Measurements from ENCODE around the gene PKN1.

PKN1 gene

GRCh38 chr19:14411161-14411937 lies 21.8 kb upstream of the PKN1 start:
- H3K4me2 ChIP-seq (ENCODE audit: low read length) = no peak overlapping the region
- H3K79me2 ChIP-seq (ENCODE audit: low read length) = peaks cover 61% of the 10 kb centered on the region
- no peak overlapping the region for H3K4me3 ChIP-seq (ENCODE audit: low read length)
- H3K4me1 ChIP-seq (ENCODE audit: low read length) = peaks cover 8% of the 10 kb centered on the region
- no peak overlapping the region for H3K9ac ChIP-seq (ENCODE audit: low read length)
- TF ChIP-seq, protein P1, sequence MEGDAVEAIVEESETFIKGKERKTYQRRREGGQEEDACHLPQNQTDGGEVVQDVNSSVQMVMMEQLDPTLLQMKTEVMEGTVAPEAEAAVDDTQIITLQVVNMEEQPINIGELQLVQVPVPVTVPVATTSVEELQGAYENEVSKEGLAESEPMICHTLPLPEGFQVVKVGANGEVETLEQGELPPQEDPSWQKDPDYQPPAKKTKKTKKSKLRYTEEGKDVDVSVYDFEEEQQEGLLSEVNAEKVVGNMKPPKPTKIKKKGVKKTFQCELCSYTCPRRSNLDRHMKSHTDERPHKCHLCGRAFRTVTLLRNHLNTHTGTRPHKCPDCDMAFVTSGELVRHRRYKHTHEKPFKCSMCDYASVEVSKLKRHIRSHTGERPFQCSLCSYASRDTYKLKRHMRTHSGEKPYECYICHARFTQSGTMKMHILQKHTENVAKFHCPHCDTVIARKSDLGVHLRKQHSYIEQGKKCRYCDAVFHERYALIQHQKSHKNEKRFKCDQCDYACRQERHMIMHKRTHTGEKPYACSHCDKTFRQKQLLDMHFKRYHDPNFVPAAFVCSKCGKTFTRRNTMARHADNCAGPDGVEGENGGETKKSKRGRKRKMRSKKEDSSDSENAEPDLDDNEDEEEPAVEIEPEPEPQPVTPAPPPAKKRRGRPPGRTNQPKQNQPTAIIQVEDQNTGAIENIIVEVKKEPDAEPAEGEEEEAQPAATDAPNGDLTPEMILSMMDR (IDR thresholded peaks at IDR 0.05; ENCODE audit: low read depth, low read length) = no peak
- no peak for TF ChIP-seq EZH2phosphoT487 (IDR thresholded peaks at IDR 0.05; ENCODE audit: low read depth)
- no peaks in the 10 kb centered on the region for H3K27me3 ChIP-seq (ENCODE audit: low read depth, low read length)
- H3K36me3 ChIP-seq (replicated peaks; ENCODE audit: low read depth, low read length) = peaks cover 84% of the 10 kb centered on the region
- H3K27ac ChIP-seq (ENCODE audit: low read length) = no peak overlapping the region
- H3K9me3 ChIP-seq (ENCODE audit: insufficient read depth, low read length) = no peaks in the 10 kb centered on the region
- no peak overlapping the region for H2AFZ ChIP-seq (ENCODE audit: low read depth, low read length)
- H4K20me1 ChIP-seq (ENCODE audit: insufficient read depth, low read length) = peaks cover 89% of the 10 kb centered on the region

- no peak for TF ChIP-seq EZH2phosphoT487 (IDR thresholded peaks at IDR 0.05; ENCODE audit: low read depth)
- TF ChIP-seq, protein P1 (IDR thresholded peaks at IDR 0.05; ENCODE audit: low read depth, low read length) = no peak
- Histone ChIP-seq H3K9me3 (ENCODE audit: insufficient read depth, low read length) (no peaks in the 10 kb centered on the region), H2AFZ (ENCODE audit: low read depth, low read length) (no peak overlapping the region), H3K4me3 (ENCODE audit: low read length) (no peak overlapping the region), H3K4me1 (ENCODE audit: low read length) (peaks cover 14% of the 10 kb centered on the region), H3K4me2 (ENCODE audit: low read length) (no peak overlapping the region), H3K36me3 (replicated peaks; ENCODE audit: low read depth, low read length) (peaks cover 84% of the 10 kb centered on the region), H3K27ac (ENCODE audit: low read length) (no peak overlapping the region), H3K79me2 (ENCODE audit: low read length) (peaks cover 66% of the 10 kb centered on the region), H3K27me3 (ENCODE audit: low read depth, low read length) (no peaks in the 10 kb centered on the region), H3K9ac (ENCODE audit: low read length) (no peak overlapping the region), H4K20me1 (ENCODE audit: insufficient read depth, low read length) (peaks cover 90% of the 10 kb centered on the region)
Measured at GRCh38 chr19:14411938-14412245, 21.2 kb upstream of the PKN1 start.

DNA sequence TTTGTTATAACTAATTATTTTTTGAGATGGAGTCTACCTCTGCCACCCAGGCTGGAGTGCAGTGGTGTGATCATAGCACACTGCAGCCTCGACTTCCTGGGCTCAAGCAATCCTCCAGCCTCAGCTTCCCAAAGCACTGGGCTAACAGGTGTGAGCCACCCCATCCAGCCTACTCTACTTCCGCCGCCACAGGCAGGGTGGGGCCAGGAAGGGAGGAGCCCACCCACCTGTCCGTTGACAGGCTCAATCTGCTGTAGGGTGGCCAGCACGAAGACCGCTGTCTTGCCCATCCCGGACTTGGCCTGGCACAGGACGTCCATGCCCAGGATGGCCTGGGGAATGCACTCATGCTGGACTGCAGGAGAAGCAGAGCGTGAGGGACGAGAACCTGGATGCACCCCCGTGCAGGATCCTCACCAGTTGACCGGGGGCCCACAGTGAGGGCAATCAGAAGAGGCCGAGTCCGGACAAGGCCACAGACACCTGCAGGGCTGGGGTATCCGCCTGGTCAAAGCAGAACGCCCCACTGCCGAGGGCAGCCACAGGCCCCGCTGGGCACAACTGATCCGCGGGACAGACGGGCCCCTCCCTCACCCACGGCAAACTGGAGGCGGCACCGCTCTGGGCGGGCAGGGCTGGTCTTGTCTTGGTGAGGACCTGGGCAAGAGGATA lies 20.6 kb upstream of the PKN1 start:
- H3K27ac ChIP-seq (ENCODE audit: low read length) = no peak overlapping the region
- H3K4me3 ChIP-seq (ENCODE audit: low read length) = no peak overlapping the region
- no peak for TF ChIP-seq EZH2phosphoT487 (IDR thresholded peaks at IDR 0.05; ENCODE audit: low read depth)
- TF ChIP-seq, protein P1 (IDR thresholded peaks at IDR 0.05; ENCODE audit: low read depth, low read length) = no peak
- H3K9ac ChIP-seq (ENCODE audit: low read length) = no peak overlapping the region
- peaks cover 72% of the 10 kb centered on the region for H3K79me2 ChIP-seq (ENCODE audit: low read length)
- peaks cover 93% of the 10 kb centered on the region for H4K20me1 ChIP-seq (ENCODE audit: insufficient read depth, low read length)
- no peaks in the 10 kb centered on the region for H3K9me3 ChIP-seq (ENCODE audit: insufficient read depth, low read length)
- H3K4me2 ChIP-seq (ENCODE audit: low read length) = no peak overlapping the region
- H3K36me3 ChIP-seq (replicated peaks; ENCODE audit: low read depth, low read length) = peaks cover 85% of the 10 kb centered on the region
- H3K27me3 ChIP-seq (ENCODE audit: low read depth, low read length) = no peaks in the 10 kb centered on the region
- H2AFZ ChIP-seq (ENCODE audit: low read depth, low read length) = no peak overlapping the region
- H3K4me1 ChIP-seq (ENCODE audit: low read length) = peaks cover 17% of the 10 kb centered on the region

DNA sequence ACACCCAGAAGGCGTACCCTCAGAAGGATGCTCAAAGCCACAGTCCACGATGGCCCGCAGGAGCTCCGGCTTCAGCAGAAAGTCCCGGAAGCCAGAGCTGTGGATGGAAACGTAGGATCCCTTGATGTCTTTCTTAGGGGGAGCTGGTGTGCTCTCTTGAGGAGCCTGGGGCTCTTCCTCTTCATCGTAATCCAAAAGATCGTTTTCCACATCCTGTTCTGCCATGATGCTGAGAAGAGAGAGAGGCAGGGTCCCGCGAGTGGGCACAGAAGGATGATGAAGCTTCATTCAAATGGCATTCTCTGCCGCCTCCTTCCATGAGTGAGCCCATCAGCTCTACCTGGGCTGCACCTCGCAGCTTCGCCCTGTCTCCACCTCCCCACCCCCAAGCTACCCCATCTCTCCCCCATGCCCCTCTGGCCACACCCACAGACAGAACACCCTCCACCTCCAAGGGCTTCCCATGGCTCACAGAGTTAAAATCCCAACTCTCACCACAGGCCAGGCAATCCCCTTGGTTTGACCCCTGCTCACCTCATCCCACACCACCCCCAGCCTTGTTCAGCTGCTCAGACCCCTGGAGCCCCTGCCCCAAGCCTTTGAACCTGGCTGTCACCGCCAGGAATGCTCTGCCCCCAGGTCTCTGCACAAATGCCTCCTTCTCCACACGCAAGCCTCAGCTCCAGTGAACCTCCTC lies 20.0 kb upstream of the PKN1 start:
- Histone ChIP-seq H3K27me3 (ENCODE audit: low read depth, low read length) (no peaks in the 10 kb centered on the region), H3K4me2 (ENCODE audit: low read length) (no peak overlapping the region), H3K4me1 (ENCODE audit: low read length) (peaks cover 17% of the 10 kb centered on the region), H3K4me3 (ENCODE audit: low read length) (no peak overlapping the region), H3K9me3 (ENCODE audit: insufficient read depth, low read length) (no peaks in the 10 kb centered on the region), H3K27ac (ENCODE audit: low read length) (no peak overlapping the region), H2AFZ (ENCODE audit: low read depth, low read length) (no peak overlapping the region), H3K36me3 (replicated peaks; ENCODE audit: low read depth, low read length) (peaks cover 82% of the 10 kb centered on the region), H3K79me2 (ENCODE audit: low read length) (peaks cover 79% of the 10 kb centered on the region), H4K20me1 (ENCODE audit: insufficient read depth, low read length) (peaks cover 91% of the 10 kb centered on the region), H3K9ac (ENCODE audit: low read length) (no peak overlapping the region)
- no peak for TF ChIP-seq EZH2phosphoT487 (IDR thresholded peaks at IDR 0.05; ENCODE audit: low read depth)
- TF ChIP-seq, protein P1 (IDR thresholded peaks at IDR 0.05; ENCODE audit: low read depth, low read length) = no peak
